K562 (cell line): ENCODE measurements around the gene ZNF273.
A peak's percentile ranks its signal among the peaks of the same experiment; 100 is the strongest.

Experiments
- CTCF ChIP-seq, 3 experiments: IDR thresholded peaks in 2 of 3; conservative IDR thresholded peaks in 1 of 3; 2 replicates each; pipeline ENCODE4 v1.5.1; 2011 to 2012; ENCODE audit warnings: low read length in 3 of 3, mild to moderate bottlenecking in 3 of 3, control low read depth in 2 of 3, improper control_type of control experiment in 1 of 3, inconsistent platforms in 1 of 3, low read depth in 1 of 3, mixed read lengths in 1 of 3, moderate library complexity in 1 of 3; ENCODE audit not compliant: insufficient read depth in 2 of 3
- DNMT1 ChIP-seq: fragments of 450-650 bp; IDR thresholded peaks from 2 replicates; pipeline ENCODE4 v1.6.1; 2016; ENCODE audit warnings: antibody characterized with exemption, mild to moderate bottlenecking
- ETV6 ChIP-seq, 3 experiments: fragments of 150-350 bp in 1 of 3; sonication (generic) in 1 of 3; formaldehyde crosslinking in 1 of 3; IDR thresholded peaks; 2 replicates each; pipeline versions ENCODE4 v1.6.1 to v1.8.0; 2014 to 2022; ENCODE audit warnings: borderline replicate concordance in 2 of 3, low read depth in 2 of 3, antibody characterized with exemption in 1 of 3, low read length in 1 of 3, mild to moderate bottlenecking in 1 of 3, missing genetic modification reagents in 1 of 3
- KLF10 ChIP-seq: fragments of 250-450 bp; sonication (Bioruptor Pico); IDR thresholded peaks from 2 replicates; pipeline ENCODE4 v1.6.1; 2021; ENCODE audit warnings: matching md5 sums
- LEF1 ChIP-seq: fragments of 450-650 bp; IDR thresholded peaks from 2 replicates; pipeline ENCODE4 v1.6.1; 2016; ENCODE audit warnings: mild to moderate bottlenecking
- NR2C2 ChIP-seq, 2 experiments: fragments of 200-800 bp in 1 of 2; sonication (Bioruptor generic) in 1 of 2; sonication (generic) in 1 of 2; formaldehyde crosslinking in 1 of 2; IDR thresholded peaks; 2 replicates each; pipeline versions ENCODE4 v1.6.1 to v1.8.0; 2016 to 2022; ENCODE audit warnings: mild to moderate bottlenecking in 1 of 2, missing compliant biosample characterization in 1 of 2, missing genetic modification characterization in 1 of 2, missing genetic modification reagents in 1 of 2
- POLR2A ChIP-seq: fragments of 450-650 bp; conservative IDR thresholded peaks from 2 replicates; pipeline ENCODE4 v1.6.1; 2016
- SMAD3 ChIP-seq: fragments of 450-650 bp; formaldehyde crosslinking; conservative IDR thresholded peaks from 2 replicates; pipeline ENCODE4 v1.4.0; 2020; ENCODE audit warnings: mild to moderate bottlenecking
- STAG1 ChIP-seq: sonication (generic); formaldehyde crosslinking; IDR thresholded peaks from 2 replicates; pipeline ENCODE4 v1.5.0; 2020; ENCODE audit warnings: missing genetic modification reagents, borderline replicate concordance

GRCh38 chr7:64946772-64947171 is 43.7 kb downstream of the ZNF273 start:
- no peak for TF ChIP-seq KLF10 (CRISPR knock-in tag)
- no peak for TF ChIP-seq ETV6 (IDR thresholded peaks at IDR 0.05; ENCODE audit: borderline replicate concordance in 1 of 2, low read depth in 2 of 2, low read length in 1 of 2)
- TF ChIP-seq ETV6 (CRISPR knock-in tag; IDR thresholded peaks at IDR 0.05; ENCODE audit: borderline replicate concordance) = no peak
- TF ChIP-seq STAG1 (CRISPR knock-in tag) = no peak
- TF ChIP-seq SMAD3 (CRISPR knock-in tag) = no peak
- TF ChIP-seq DNMT1 = no peak
- peak; percentile 14 to 37 (median 21); a peak in 3 of 6 replicates for TF ChIP-seq CTCF (IDR thresholded peaks at IDR 0.05 in 2 of 3, conservative IDR thresholded peaks at IDR 0.05 in 1 of 3; ENCODE audit: insufficient read depth in 2 of 3, low read depth in 1 of 3, low read length in 3 of 3)
- no peak for TF ChIP-seq NR2C2 (CRISPR knock-in tag; IDR thresholded peaks at IDR 0.05)
- no peak for TF ChIP-seq NR2C2 (tag; IDR thresholded peaks at IDR 0.05)
- no peak for TF ChIP-seq LEF1
- no peak for TF ChIP-seq POLR2A
